ENCODE measurements around the gene CLHC1. TPM values are rescaled to one million over a fixed set of nuclear protein-coding genes. Genes with fewer than 3 reads are reported as not detected.

CLHC1 gene
- total RNA-seq, 1 experiment from 2014 or later: 9.2 TPM

- no peaks in the 10 kb centered on the region for H3K23me2 ChIP-seq (ENCODE audit: insufficient read length, low read depth, low read length, poor library complexity, severe bottlenecking)
- H4K8ac ChIP-seq (replicated peaks; ENCODE audit: insufficient read length, low read depth, low read length): no peak overlapping the region
- H3K4ac ChIP-seq (ENCODE audit: low read depth, low read length): no peak overlapping the region
- H2AFZ ChIP-seq (ENCODE audit: low read length): no peak overlapping the region
- no peak overlapping the region for H3T11ph ChIP-seq (ENCODE audit: low read length)
- H2BK12ac ChIP-seq (ENCODE audit: insufficient read length, low read depth, low read length): no peak overlapping the region
- H3K79me2 ChIP-seq (ENCODE audit: insufficient read depth, low read length): no peaks in the 10 kb centered on the region
- no peak overlapping the region for H3K14ac ChIP-seq (ENCODE audit: insufficient read depth, low read length)
- no peak overlapping the region for H3K56ac ChIP-seq (ENCODE audit: insufficient read length, low read depth, low read length)
- peaks cover 58 to 66% of the 10 kb centered on the region in 2 experiments for H3K4me1 Mint-ChIP-seq
- peaks cover 10% of the 10 kb centered on the region; the same call in 1 of the 2 replicates for H3K4me1 ChIP-seq (ENCODE audit: insufficient read depth, low read length)
- no peaks in the 10 kb centered on the region; the same call in 1 of the 2 replicates for H3K27me3 Mint-ChIP-seq (ENCODE audit: low read depth)
- H3K4me3 Mint-ChIP-seq: no peak overlapping the region
- H2BK5ac ChIP-seq (ENCODE audit: insufficient read length, low read length): no peak overlapping the region
- H3K9me3 ChIP-seq (ENCODE audit: control insufficient read depth, low read depth, low read length): no peaks in the 10 kb centered on the region
- H4K20me1 ChIP-seq (ENCODE audit: control insufficient read depth, insufficient read depth, insufficient read length): no peaks in the 10 kb centered on the region
- no peaks in the 10 kb centered on the region for H3K9me3 Mint-ChIP-seq
- H2BK20ac ChIP-seq (ENCODE audit: low read depth, low read length, poor library complexity, severe bottlenecking): no peak overlapping the region
- no peak overlapping the region for H4K5ac ChIP-seq (ENCODE audit: insufficient read length, low read depth, low read length)
- no peak overlapping the region for H3K9ac ChIP-seq (ENCODE audit: extremely low read depth, insufficient read length, low read length)
- H4K91ac ChIP-seq (ENCODE audit: insufficient read length, low read depth, low read length): no peak overlapping the region
- TF ChIP-seq CTCF (conservative IDR thresholded peaks at IDR 0.05): no peak
- no peak overlapping the region for H3K23ac ChIP-seq (ENCODE audit: insufficient read length, low read depth, low read length)
- no peaks in the 10 kb centered on the region for H3K36me3 Mint-ChIP-seq (ENCODE audit: insufficient read depth in 1 of 3, low read depth in 3 of 3)
- H2BK15ac ChIP-seq (ENCODE audit: low read depth, low read length): no peak overlapping the region
- H3K18ac ChIP-seq (ENCODE audit: insufficient read length, low read depth, low read length): no peak overlapping the region
- H3K4me2 ChIP-seq (ENCODE audit: insufficient read depth, insufficient read length, low read length): no peak overlapping the region
- no peak overlapping the region for H2AK5ac ChIP-seq (ENCODE audit: insufficient read length, low read length)
- H3K27ac ChIP-seq (ENCODE audit: insufficient read length, low read depth, low read length): no peak overlapping the region
- no peaks in the 10 kb centered on the region for H3K79me1 ChIP-seq (ENCODE audit: insufficient read depth, low read depth, low read length, poor library complexity, severe bottlenecking)
- peak overlapping the region in 1 of 3 experiments; percentile 80; a peak in 2 of 7 replicates for H3K27ac Mint-ChIP-seq
- WGBS (ENCODE audit: extremely low coverage, insufficient read length, low lambda C conversion rate): no CpG with 5 or more reads among the region's 4 CpGs
- H3K27me3 ChIP-seq (ENCODE audit: insufficient read depth, low read length): no peaks in the 10 kb centered on the region
- H2BK120ac ChIP-seq (ENCODE audit: low read depth, low read length, poor library complexity, severe bottlenecking): no peak overlapping the region
- DNase-seq: no peak
Measured at GRCh38 chr2:55136138-55136541, 96.0 kb downstream of the CLHC1 start.

Data from H9 (cell line).